ENCODE data around the gene CIROP.

Gene CIROP, protein sequence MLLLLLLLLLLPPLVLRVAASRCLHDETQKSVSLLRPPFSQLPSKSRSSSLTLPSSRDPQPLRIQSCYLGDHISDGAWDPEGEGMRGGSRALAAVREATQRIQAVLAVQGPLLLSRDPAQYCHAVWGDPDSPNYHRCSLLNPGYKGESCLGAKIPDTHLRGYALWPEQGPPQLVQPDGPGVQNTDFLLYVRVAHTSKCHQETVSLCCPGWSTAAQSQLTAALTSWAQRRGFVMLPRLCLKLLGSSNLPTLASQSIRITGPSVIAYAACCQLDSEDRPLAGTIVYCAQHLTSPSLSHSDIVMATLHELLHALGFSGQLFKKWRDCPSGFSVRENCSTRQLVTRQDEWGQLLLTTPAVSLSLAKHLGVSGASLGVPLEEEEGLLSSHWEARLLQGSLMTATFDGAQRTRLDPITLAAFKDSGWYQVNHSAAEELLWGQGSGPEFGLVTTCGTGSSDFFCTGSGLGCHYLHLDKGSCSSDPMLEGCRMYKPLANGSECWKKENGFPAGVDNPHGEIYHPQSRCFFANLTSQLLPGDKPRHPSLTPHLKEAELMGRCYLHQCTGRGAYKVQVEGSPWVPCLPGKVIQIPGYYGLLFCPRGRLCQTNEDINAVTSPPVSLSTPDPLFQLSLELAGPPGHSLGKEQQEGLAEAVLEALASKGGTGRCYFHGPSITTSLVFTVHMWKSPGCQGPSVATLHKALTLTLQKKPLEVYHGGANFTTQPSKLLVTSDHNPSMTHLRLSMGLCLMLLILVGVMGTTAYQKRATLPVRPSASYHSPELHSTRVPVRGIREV

DNA sequence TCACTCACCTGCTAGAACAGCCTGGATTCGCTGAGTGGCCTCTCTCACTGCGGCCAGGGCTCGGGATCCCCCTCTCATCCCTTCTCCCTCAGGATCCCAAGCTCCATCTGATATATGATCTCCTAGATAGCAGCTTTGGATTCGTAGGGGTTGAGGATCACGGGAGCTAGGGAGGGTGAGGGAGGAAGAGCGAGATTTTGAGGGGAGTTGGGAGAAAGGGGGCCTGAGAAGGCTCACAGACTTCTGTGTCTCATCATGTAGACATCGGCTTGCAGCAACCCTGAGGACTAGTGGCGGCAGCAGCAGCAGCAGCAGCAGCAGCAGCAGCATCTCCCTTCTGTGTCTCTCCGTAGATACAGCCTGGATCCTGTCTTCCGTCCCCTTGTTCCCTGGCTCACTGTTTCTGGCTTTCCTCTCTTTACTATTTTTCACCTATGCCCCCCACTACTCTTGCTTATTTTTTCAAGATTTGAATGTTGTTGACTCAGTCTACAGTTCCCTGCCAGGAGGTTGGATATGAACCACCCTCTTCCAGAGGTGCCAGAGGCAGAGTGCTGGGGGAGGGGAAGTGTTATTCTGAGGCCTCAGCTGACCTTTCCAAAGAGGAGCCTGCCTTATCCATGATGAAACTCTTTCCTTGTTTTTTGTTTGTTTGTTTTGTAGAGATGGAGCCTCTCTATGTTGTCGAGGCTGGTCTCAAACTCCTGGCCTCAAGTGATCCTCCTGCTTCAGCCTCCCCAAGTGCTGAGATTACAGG lies at the start of gene CIROP:
TSS of gene CIROP (minus strand) at position 399 of the 757 bp plus-strand sequence. CDS start at position 330, 69 bp downstream.
- DNase-seq (ENCODE audit: low read depth in 2 of 3, low spot score in 2 of 3), result no peak

DNA sequence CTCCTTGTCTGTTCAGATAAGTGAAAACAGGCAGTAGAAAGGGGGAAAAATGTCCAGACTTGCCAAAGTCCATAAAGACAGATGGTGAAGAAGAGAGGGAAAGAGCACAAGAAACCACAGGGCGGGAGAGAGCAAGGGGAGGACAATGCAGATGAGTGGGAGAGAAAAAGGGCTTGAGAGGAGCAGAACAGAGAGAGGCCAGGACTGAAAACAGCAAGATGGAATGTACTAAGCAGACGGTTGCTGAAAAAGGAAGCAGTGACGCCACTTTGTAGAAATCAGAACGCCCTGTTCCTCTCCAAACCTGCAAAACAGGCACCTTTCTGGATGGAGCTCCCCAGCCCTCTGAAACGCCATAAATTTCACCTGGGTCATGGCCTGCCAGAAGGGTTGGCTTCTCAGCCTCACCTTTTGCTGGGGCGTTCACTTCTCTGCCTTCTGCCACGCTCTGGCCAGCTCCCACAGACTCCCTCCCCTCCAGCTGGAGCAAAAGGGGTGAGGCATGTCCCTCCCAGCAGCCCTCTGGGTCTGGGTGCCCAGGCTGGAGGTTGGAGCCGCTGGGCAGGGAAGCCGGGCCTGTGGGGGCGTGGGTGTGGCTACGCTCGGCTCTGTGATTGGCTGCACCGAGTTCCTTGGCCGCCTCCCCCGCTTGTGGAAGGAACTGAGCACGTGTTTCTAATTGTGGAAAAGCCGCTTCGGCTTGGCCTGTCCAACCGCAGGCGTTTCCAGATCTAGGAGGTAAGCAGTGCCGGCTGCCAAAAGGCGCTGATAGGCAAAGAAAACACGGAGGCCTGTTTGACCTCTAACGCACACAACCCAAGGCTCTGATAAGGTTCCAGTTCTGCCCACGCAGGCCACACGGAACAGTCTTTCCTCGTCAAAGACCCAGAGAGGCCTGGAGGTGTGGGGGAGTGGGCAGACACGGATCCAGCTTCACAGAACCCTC lies 49.3 kb upstream of the CIROP start:
- no peak for DNase-seq (ENCODE audit: low read depth in 2 of 3, low spot score in 2 of 3)

DNA sequence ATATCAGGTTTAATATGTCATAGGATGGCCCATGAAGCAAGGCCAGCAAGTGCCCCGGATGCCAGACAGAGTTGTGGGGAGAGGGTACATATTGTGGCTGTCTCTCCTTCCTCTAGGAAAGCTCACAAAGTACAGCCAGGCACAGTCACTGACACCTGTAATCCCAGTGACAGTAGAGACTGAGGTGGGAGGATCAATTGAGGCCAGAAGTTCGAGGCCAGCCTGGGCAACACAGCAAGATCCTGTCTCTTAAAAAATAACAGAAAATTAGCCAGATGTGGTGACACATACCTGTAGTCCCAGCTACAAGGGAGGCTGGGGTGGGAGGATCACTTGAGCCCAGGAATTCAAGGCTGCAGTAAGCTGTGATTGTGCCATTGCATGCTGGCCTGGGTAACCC lies 46.6 kb upstream of the CIROP start:
- no peak for DNase-seq (ENCODE audit: low read depth in 2 of 3, low spot score in 2 of 3)

DNA sequence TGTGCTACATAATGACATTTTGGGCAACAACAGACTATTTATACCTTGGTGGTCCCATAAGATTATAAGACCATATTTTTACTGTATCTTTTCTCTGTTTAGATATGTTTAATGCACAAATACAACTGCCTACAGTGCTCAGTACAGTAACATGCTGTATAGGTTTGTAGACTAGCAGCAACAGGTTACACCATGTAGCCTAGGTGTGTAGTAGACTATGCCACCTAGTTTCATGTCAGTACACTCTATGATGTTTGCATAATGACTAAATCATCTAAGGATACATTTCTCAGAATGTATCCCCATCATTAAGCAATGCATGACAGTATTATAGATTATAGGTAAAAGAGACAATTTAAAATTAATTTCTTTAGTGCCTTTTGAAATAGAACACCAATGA lies 45.0 kb upstream of the CIROP start:
- DNase-seq (ENCODE audit: low read depth in 2 of 3, low spot score in 2 of 3), result no peak

DNA sequence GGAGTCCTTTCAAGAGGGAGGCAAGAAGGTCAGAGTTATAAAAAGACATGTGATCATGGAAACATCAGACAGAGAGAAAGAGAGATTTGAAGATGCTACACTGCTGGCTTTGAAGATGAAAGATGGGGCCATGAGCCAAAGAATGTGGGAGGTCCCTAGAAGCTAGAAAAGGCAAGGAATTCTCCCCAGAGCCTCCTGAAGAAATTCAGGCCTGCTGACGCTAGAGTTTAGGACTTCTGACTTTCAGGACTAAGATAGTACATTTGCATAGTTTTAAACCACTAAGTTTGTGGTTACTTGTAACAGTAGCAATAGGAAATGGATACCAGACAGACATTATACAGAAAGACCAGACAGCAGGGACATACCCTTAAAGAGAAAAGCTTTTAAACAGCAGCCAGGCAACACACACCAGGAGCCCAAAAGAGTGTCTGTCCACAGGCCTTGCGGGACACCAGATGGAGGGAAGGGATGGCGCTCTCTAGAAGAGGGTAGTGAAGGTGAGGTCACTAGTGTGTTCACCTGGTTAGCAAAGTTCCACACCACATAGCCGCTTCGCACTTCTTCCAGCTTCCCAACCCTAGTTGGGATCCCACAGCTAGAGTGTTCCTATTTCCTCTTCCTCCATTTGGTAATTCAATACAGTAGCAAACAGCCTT lies 43.9 kb upstream of the CIROP start:
- no peak for DNase-seq (ENCODE audit: low read depth in 2 of 3, low spot score in 2 of 3)

DNA sequence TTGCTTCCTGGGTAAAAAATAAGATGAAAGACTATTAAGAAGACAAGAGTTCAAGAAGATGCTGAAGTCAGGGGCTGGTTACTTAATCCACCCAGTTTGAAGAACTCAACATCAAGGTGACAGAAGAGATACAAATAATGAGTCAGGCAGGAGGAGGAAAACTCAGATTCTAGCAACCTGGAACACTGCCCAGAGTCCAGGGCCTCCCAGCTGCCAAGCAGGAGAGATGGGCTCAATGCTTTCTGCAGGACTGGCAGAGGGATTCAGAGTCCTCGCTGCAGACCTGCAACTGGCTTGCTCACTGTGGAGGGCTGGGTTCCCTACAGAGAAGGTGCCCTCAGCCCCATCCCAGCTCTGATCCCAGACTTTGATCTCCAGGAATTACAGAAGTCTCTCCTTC lies 42.9 kb upstream of the CIROP start:
- no peak for DNase-seq (ENCODE audit: low read depth in 2 of 3, low spot score in 2 of 3)

DNA sequence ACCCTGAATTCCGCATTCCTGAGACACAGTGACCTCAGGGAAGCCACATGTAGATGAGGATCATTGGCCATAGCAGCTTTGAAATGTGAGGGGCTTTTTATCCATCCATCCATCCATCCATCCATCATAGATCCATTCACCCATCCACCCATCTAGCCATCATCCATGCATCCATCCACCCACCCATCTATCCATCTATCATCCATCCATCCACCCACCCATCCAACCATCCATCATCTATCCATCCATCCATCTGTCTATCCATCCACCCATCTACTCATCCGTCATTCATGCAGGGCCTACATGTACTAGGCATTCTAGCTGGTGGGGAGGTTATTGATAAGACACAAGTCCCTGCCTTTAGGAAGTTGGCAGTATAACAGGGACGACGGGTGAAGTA lies 42.2 kb upstream of the CIROP start:
- DNase-seq (ENCODE audit: low read depth in 2 of 3, low spot score in 2 of 3), result no peak

DNA sequence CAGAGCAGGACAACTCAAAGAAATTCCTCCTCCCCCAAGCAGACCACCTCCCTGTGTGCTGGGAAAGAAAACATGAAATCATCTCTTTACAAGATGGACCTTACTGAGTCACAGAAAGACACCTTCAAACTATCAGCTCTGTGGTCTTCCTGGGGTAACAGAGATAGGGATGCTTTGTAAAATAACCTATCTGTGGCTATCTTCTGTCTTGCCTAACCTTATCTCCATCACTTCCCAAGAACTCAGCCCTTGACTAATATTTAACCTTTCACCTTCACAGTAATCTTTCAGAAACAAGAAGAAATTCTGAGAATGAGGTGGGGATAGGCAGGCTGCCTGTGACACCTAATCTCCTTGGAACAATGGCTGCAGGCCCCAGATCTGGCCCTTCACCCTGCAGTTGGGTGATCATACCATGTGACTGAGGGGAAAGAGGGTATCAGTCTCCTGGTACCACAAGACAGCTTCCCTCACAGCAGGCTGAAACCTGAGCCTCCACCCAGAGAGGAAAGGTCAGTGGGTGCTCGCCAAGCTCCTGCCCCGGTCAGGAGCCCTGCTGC lies 41.6 kb upstream of the CIROP start:
- DNase-seq (ENCODE audit: low read depth in 2 of 3, low spot score in 2 of 3), result no peak

DNA sequence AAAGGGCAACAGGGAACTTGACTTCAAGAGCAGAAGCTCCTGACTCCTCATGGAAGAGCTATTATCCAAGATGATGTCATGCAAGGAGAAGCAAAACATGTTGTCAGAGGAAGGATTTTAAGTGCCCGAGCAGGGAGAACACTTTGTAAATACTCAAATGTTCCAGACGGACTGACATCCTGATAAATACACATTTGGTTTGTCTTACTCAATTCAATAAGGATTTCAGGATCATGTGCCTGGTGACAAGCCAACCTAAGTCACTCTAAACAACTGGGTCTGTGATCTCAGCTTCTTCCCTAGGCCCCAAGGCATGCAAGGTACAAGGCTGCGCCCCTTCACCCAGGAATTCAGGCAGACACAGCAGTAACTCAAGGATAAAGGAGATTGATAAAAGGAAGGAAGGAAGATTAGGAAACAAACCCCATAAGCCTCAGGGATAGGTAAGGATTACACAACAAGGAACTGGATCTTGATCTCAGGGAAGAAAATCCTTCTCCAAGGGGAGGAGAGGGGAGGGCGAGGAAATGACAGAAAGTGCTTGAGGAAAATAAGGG lies 41.1 kb upstream of the CIROP start:
- DNase-seq (ENCODE audit: low read depth in 2 of 3, low spot score in 2 of 3), result no peak

DNA sequence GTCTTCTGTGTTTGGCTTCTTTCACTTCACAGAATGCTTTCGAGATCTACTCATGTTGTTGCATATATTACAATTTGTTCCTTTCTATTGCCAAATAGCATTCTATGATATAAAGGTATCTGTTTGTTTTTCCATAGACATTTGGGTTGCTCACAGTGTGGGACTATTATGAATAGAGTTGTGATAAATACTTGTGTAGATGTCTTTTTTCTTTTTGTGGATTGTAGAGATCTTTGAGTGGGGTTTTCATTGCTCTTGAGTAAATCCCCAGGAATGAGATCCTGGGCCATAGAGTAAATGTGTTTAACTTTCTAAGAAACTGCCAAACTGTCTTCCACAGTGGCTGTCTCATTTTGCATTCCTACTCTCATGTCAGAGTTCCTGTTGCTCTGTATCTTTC lies 39.1 kb upstream of the CIROP start:
- DNase-seq (ENCODE audit: low read depth in 2 of 3, low spot score in 2 of 3), result no peak

DNA sequence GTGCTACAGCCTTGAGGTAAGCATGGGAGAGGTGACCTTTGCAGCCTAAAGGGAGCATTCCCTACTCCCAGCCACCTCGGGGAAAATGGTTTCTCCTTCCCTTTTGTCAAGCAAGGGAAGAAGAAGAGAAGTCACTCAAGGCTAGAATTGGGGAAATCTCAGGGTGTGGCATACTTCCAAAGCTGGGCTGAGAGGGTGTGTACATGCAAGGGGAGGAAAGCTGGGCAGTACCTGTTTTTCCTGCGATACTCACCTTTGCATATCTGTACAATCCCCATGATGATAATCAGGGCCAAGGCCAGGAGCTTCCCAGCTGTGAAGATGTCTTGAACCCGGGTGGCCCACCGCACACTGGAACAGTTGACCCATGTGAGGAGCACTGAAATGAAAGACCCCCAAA lies 38.0 kb upstream of the CIROP start:
- no peak for DNase-seq (ENCODE audit: low read depth in 2 of 3, low spot score in 2 of 3)

DNA sequence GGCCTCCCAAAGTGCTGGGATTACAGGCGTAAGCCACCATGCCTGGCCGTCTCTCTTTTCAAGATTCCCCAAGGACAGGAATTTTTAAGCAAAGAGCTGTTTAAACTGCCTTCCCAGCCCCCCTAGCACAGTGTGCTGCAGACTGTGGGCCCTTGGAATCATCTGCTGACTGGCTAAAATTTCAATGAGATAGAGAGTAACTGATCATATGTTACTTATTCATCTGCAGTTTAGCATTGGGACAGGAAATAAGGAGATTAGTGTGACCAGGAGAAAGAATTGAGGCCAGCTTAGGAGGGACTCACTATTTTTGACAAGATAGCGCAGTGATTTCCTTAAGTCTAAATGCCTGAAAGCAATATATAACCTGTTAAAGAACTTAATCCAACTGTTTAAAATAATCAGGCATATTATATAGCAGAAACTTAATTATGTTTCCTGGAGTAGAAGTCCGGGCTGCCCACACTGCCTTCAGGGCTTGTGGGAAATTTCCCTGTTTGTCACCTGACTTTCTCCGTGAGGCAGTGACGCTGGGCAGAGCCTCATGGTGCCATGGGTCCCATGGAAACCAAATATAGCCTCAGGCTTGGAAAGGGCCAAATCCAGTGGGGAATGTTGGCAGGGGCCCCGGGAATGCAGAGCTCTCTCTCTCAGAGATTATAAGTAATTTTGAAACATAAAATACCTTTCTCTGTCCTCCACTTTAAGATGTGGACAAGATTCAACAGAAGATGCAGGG lies 37.1 kb upstream of the CIROP start:
- no peak for DNase-seq (ENCODE audit: low read depth in 2 of 3, low spot score in 2 of 3)

DNA sequence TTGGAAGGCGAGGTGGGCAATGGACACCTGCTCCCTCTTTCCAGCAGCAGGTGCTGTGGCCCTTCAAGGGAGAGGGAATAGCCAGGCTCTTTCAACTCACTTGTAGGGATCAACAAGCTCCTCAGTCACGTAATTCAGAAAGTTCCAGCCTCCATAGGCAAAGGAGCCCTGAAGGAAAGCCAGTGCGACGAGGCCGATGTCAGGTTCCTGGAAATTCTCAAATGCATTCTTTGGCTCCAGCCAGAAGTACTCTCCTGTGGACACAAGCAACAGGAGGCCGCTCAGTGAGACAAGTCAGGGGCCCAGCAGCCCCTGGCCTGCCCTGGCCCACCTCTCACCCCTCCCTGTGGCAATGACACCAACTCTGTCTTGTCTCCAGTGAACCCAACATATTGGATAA lies 35.6 kb upstream of the CIROP start:
- no peak for DNase-seq (ENCODE audit: low read depth in 2 of 3, low spot score in 2 of 3)

DNA sequence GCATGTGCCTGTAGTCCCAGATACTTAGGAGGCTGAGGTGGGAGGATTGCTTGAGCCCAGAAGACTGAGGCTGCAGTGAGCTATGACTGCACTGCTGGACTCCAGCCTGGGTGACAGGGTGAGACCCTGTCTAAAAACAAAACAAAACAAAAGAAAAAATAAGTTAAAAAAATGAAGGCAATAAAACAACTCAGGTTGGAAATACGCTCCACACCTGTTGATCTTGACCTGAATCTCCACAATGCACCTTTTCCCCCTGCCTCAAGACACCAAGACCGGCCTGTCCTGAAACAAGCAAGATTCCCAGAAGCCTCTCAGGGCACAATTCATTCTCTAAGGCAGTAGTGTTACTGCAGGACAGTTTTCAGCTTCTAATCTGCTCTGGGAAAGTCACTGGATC lies 35.1 kb upstream of the CIROP start:
- no peak for DNase-seq (ENCODE audit: low read depth in 2 of 3, low spot score in 2 of 3)

DNA sequence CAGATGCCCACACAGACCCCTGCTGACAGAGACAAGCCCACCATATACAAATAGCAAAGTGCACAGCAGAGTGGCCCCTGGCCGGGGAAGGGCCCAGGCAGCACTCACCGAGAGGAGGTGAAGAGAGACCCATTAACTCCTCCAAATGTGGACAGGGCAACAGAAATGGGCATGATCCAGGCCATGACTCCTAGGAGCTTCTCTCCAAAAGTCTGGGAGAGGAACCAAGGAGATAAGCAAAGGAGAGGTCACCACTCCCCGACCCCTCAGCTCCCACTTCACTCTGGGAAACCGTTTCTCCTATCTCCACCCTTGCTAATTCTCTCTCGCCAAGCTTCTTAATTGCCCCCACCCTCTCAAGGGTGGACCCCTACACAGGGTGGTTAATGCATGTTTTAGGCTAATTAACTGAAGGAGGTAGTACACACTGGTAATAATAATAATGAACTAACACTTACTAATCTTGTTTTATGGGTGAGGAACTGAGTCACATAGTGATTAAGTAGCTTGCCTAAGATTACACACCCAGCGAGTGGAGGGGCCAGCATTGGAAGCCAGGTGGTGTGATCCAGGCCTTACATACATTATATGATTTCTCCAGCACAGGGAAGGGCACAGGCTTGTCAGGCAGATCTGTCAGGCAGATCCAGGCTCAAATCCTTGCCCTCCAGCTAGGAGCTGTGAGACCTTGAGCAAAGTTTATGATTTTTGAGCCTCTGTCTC lies 33.2 kb upstream of the CIROP start:
- no peak for DNase-seq (ENCODE audit: low read depth in 2 of 3, low spot score in 2 of 3)

DNA sequence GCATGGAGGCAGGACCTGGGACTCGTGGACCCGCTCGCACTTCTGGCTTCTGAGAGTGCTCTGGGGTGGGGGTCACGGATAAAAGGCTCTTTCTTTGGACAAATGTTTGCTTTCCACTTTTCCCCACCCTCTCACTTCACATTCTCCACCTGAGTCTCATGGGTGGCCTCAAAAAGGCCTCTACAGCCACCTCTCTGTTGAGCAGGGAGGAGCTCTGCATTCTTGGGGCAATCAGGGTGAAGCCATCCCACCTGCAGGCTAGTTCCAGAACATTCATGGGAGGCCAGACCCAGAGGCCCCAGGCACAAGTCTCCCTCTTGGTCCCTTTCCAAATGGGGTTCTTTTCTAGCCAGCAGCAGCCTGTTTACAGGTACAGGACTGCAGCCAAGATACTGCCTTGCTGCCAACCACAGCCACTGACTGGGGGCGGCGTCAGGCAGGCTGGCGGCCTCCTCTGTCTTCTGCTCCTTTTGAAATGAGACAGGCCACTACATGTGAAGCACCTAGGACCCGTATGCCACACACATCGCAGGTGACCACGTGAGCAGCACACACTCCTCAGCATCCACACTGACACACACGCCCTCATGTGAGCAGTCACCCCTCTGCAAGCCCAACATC lies 32.5 kb upstream of the CIROP start:
- no peak for DNase-seq (ENCODE audit: low read depth in 2 of 3, low spot score in 2 of 3)

DNA sequence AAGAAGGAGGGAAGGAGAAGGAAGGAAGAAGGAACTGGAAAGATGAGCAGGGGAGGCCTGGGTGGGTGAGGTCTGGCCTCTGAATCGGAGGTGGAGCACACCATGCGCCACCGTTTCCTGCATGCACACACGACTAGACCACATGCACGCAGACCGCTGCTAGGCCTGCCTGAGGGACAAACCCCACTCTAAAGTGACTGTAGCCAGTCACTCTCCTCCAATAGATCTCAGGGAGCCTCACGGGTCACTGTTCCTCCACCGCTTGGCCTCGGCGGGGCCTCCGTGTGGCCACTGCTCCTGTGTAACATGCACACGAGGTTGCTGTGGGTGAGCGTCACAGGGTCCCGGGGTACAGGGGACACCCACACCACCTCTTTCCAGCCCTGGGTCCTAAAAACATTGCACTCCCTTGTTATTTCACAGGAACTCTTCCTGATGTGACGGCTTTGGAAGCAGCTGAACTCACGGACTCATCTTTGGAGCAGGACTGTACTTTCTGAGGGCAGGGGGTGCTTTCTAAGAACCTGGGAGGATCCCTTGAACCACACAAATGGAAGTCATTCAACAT lies 31.9 kb upstream of the CIROP start:
- DNase-seq (ENCODE audit: low read depth in 2 of 3, low spot score in 2 of 3), result no peak
